ENCODE data around the gene PAPPA.

Gene PAPPA

GRCh38 chr9:116163293-116164055 is 9.9 kb downstream of the PAPPA start:
- TF ChIP-seq EZH2phosphoT487 (IDR thresholded peaks at IDR 0.05; ENCODE audit: borderline replicate concordance), result no peak
- TF ChIP-seq, protein P1, sequence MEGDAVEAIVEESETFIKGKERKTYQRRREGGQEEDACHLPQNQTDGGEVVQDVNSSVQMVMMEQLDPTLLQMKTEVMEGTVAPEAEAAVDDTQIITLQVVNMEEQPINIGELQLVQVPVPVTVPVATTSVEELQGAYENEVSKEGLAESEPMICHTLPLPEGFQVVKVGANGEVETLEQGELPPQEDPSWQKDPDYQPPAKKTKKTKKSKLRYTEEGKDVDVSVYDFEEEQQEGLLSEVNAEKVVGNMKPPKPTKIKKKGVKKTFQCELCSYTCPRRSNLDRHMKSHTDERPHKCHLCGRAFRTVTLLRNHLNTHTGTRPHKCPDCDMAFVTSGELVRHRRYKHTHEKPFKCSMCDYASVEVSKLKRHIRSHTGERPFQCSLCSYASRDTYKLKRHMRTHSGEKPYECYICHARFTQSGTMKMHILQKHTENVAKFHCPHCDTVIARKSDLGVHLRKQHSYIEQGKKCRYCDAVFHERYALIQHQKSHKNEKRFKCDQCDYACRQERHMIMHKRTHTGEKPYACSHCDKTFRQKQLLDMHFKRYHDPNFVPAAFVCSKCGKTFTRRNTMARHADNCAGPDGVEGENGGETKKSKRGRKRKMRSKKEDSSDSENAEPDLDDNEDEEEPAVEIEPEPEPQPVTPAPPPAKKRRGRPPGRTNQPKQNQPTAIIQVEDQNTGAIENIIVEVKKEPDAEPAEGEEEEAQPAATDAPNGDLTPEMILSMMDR (conservative IDR thresholded peaks at IDR 0.05; ENCODE audit: low read length), result peak; percentile 48
- Histone ChIP-seq H3K9ac (ENCODE audit: low read depth, low read length, poor library complexity, severe bottlenecking) (no peak overlapping the region), H3K9me3 (ENCODE audit: insufficient read depth, low read depth, low read length) (no peaks in the 10 kb centered on the region), H3F3A (ENCODE audit: low read depth) (no peaks in the 10 kb centered on the region), H3K79me2 (ENCODE audit: insufficient read depth, low read length) (no peaks in the 10 kb centered on the region), H3K36me3 (ENCODE audit: insufficient read depth, low read length) (no peaks in the 10 kb centered on the region), H3K4me1 (ENCODE audit: insufficient read depth, low read length, poor library complexity, severe bottlenecking) (no peaks in the 10 kb centered on the region), H3K4me2 (ENCODE audit: low read depth, low read length, poor library complexity, severe bottlenecking) (no peak overlapping the region), H2AFZ (ENCODE audit: low read length) (no peak overlapping the region), H3K9me2 (replicated peaks; ENCODE audit: low read depth, low read length) (no peaks in the 10 kb centered on the region), H4K20me1 (ENCODE audit: insufficient read depth, low read length, poor library complexity, severe bottlenecking) (no peaks in the 10 kb centered on the region), H3K4me3 (ENCODE audit: low read length, poor library complexity, severe bottlenecking) (no peak overlapping the region), H3K27me3 (ENCODE audit: insufficient read depth, low read length, poor library complexity, severe bottlenecking) (no peaks in the 10 kb centered on the region)

GRCh38 chr9:116165912-116166311 is 12.3 kb downstream of the PAPPA start:
- no peaks in the 10 kb centered on the region for H3K9me3 ChIP-seq (ENCODE audit: insufficient read depth, low read depth, low read length)
- H3K9me2 ChIP-seq (replicated peaks; ENCODE audit: low read depth, low read length), result no peaks in the 10 kb centered on the region
- TF ChIP-seq, protein P1 (conservative IDR thresholded peaks at IDR 0.05; ENCODE audit: low read length), result no peak
- TF ChIP-seq EZH2phosphoT487 (IDR thresholded peaks at IDR 0.05; ENCODE audit: borderline replicate concordance), result no peak
- H3K79me2 ChIP-seq (ENCODE audit: insufficient read depth, low read length), result no peaks in the 10 kb centered on the region
- H2AFZ ChIP-seq (ENCODE audit: low read length), result no peak overlapping the region
- H3K4me2 ChIP-seq (ENCODE audit: low read depth, low read length, poor library complexity, severe bottlenecking), result no peak overlapping the region
- no peaks in the 10 kb centered on the region for H3F3A ChIP-seq (ENCODE audit: low read depth)
- H3K36me3 ChIP-seq (ENCODE audit: insufficient read depth, low read length), result no peaks in the 10 kb centered on the region
- no peaks in the 10 kb centered on the region for H3K27me3 ChIP-seq (ENCODE audit: insufficient read depth, low read length, poor library complexity, severe bottlenecking)
- no peak overlapping the region for H3K4me3 ChIP-seq (ENCODE audit: low read length, poor library complexity, severe bottlenecking)
- no peaks in the 10 kb centered on the region for H4K20me1 ChIP-seq (ENCODE audit: insufficient read depth, low read length, poor library complexity, severe bottlenecking)
- H3K4me1 ChIP-seq (ENCODE audit: insufficient read depth, low read length, poor library complexity, severe bottlenecking), result no peaks in the 10 kb centered on the region
- no peak overlapping the region for H3K9ac ChIP-seq (ENCODE audit: low read depth, low read length, poor library complexity, severe bottlenecking)

- Histone ChIP-seq H3K9ac (ENCODE audit: low read depth, low read length, poor library complexity, severe bottlenecking) (no peak overlapping the region), H3K4me1 (ENCODE audit: insufficient read depth, low read length, poor library complexity, severe bottlenecking) (no peaks in the 10 kb centered on the region), H3K9me3 (ENCODE audit: insufficient read depth, low read depth, low read length) (no peaks in the 10 kb centered on the region), H3K79me2 (ENCODE audit: insufficient read depth, low read length) (no peaks in the 10 kb centered on the region), H3K4me2 (ENCODE audit: low read depth, low read length, poor library complexity, severe bottlenecking) (no peak overlapping the region), H3K4me3 (ENCODE audit: low read length, poor library complexity, severe bottlenecking) (no peak overlapping the region), H3K27me3 (ENCODE audit: insufficient read depth, low read length, poor library complexity, severe bottlenecking) (no peaks in the 10 kb centered on the region), H3K9me2 (replicated peaks; ENCODE audit: low read depth, low read length) (no peaks in the 10 kb centered on the region), H3K36me3 (ENCODE audit: insufficient read depth, low read length) (no peaks in the 10 kb centered on the region), H3F3A (ENCODE audit: low read depth) (no peaks in the 10 kb centered on the region), H4K20me1 (ENCODE audit: insufficient read depth, low read length, poor library complexity, severe bottlenecking) (no peaks in the 10 kb centered on the region), H2AFZ (ENCODE audit: low read length) (no peak overlapping the region)
- TF ChIP-seq, protein P1 (conservative IDR thresholded peaks at IDR 0.05; ENCODE audit: low read length), result peak; percentile 29; the same call in 1 of the 2 replicates
- no peak for TF ChIP-seq EZH2phosphoT487 (IDR thresholded peaks at IDR 0.05; ENCODE audit: borderline replicate concordance)
These were observed 13.1 kb downstream of the PAPPA start for GRCh38 chr9:116166713-116167112.
